ENCODE measurements around the gene DNAJC16.

- TF ChIP-seq TAF1 (IDR thresholded peaks at IDR 0.05; ENCODE audit: low read depth) (no peak), EP300 (IDR thresholded peaks at IDR 0.05; ENCODE audit: borderline replicate concordance) (no peak), NFIC (IDR thresholded peaks at IDR 0.05) (no peak), YY1 (IDR thresholded peaks at IDR 0.05; ENCODE audit: low read depth) (no peak), TCF12 (IDR thresholded peaks at IDR 0.05; ENCODE audit: low read depth) (no peak), RAD21 (IDR thresholded peaks at IDR 0.05; ENCODE audit: low read depth) (no peak)
- TF ChIP-seq, protein P1, sequence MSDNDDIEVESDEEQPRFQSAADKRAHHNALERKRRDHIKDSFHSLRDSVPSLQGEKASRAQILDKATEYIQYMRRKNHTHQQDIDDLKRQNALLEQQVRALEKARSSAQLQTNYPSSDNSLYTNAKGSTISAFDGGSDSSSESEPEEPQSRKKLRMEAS (IDR thresholded peaks at IDR 0.05): no peak
Measured at GRCh38 chr1:15492596-15492995, 34.1 kb upstream of the DNAJC16 start.

Measured in Ishikawa (cell line).